Sigmoid colon (tissue), 4 donors: Measurements from ENCODE around the gene TRIML2.

Source experiments
- CTCF ChIP-seq, 4 experiments: fragments of 450-650 bp in 3 of 4; fragments of 200-600 bp in 1 of 4; IDR thresholded peaks; one replicate each; pipeline ENCODE4 v1.5.1; 2016 to 2019; ENCODE audit warnings: antibody characterized with exemption in 4 of 4, mild to moderate bottlenecking in 3 of 4, moderate library complexity in 2 of 4
- EP300 ChIP-seq, 4 donors: sonication (generic); formaldehyde crosslinking; IDR thresholded peaks; one replicate each; pipeline ENCODE4 v1.6.1; 2017; ENCODE audit warnings: antibody characterized with exemption in 4 of 4
- POLR2A ChIP-seq, 2 donors: fragments of 450-650 bp; IDR thresholded peaks; one replicate each; pipeline ENCODE4 v1.6.1; 2016; ENCODE audit warnings: antibody characterized with exemption in 2 of 2, mild to moderate bottlenecking in 2 of 2, moderate library complexity in 2 of 2

- TF ChIP-seq EP300 (IDR thresholded peaks at IDR 0.05) (no peak), CTCF (IDR thresholded peaks at IDR 0.05) (no peak), POLR2A (IDR thresholded peaks at IDR 0.05) (no peak)
These were observed 1.5 kb upstream of the TRIML2 start for GRCh38 chr4:188110741-188111471.
